HepG2 (cell line): ENCODE measurements around the gene THRB. TPM values are rescaled to one million over a fixed set of nuclear protein-coding genes. Genes with fewer than 3 reads are reported as not detected.

ENCODE experiments used
- ATAC-seq: fragments of 200-7000 bp; cut with Tn5 transposase; 3 replicates; pipeline ENCODE4 v1.9.1; 2020; ENCODE audit warnings: mild to moderate bottlenecking, moderate library complexity
- BruUV-seq: library from RNA; stranded (reverse); fragments of 400-500 nt; replicated peaks from 2 replicates; lab custom pipeline; 2021; lab: Mats Ljungman, UMichigan
- CTCF ChIA-PET: fragments of 300-600 bp; formaldehyde crosslinking; extraction: SDS; loops from one replicate; lab custom pipeline; 2021; ENCODE audit warnings: low total read pairs, inconsistent platforms, low intra/inter-chr PET ratio; lab: Yijun Ruan, JAX
- POLR2A ChIA-PET: fragments of 350-600 bp; sonication (Branson Sonifier 250); formaldehyde crosslinking; loops from one replicate; lab custom pipeline; 2020; ENCODE audit warnings: antibody characterized with exemption, inconsistent platforms; lab: Yijun Ruan, JAX
- DNase-seq: peaks from one replicate; pipeline ENCODE4 v3.0.0-alpha.2; 2015; ENCODE audit warnings: low spot score
- FAIRE-seq: peaks from 3 replicates; lab custom pipeline; 2011; peaks lifted over from hg19 to GRCh38; lab: Jason Lieb, UNC
- H2AFZ ChIP-seq: one replicate; pipeline ENCODE4 v1.6.1; 2011; ENCODE audit warnings: low read length, inconsistent platforms
- H3K27ac ChIP-seq: fragments of 300-600 bp; 3 replicates; pipeline ENCODE4 v1.8.0; 2011; ENCODE audit warnings: mixed run types, mild to moderate bottlenecking, mixed read lengths, low read length, inconsistent platforms; ENCODE audit not compliant: insufficient read depth; ENCODE audit errors: extremely low read length
- H3K27me3 ChIP-seq, 2 experiments: fragments of 200-600 bp in 1 of 2; 2 replicates in 1 of 2; 3 replicates in 1 of 2; pipeline versions ENCODE4 v1.6.0 to v1.8.0; 2011; ENCODE audit warnings: low read length in 2 of 2, mild to moderate bottlenecking in 2 of 2, moderate library complexity in 2 of 2, inconsistent platforms in 1 of 2; ENCODE audit not compliant: insufficient read depth in 2 of 2, control insufficient read depth in 1 of 2
- H3K36me3 ChIP-seq, 2 experiments: fragments of 200-600 bp in 1 of 2; replicated peaks in 1 of 2; 2 replicates in 1 of 2; 3 replicates in 1 of 2; pipeline versions ENCODE4 v1.5.1 to v1.8.0; 2011; ENCODE audit warnings: low read length in 2 of 2, inconsistent platforms in 1 of 2; ENCODE audit not compliant: insufficient read depth in 2 of 2, control insufficient read depth in 1 of 2
- H3K4me1 ChIP-seq: 2 replicates; pipeline ENCODE4 v1.5.1; 2012; ENCODE audit warnings: low read length, inconsistent platforms; ENCODE audit not compliant: insufficient read depth
- H3K4me2 ChIP-seq: 2 replicates; pipeline ENCODE4 v1.6.0; 2011; ENCODE audit warnings: low read depth, low read length, inconsistent platforms
- H3K4me3 ChIP-seq, 3 experiments: fragments of 200-600 bp in 1 of 3; sonication (generic), shearing (Covaris generic) in 1 of 3; replicated peaks in 1 of 3; 2 replicates each; pipeline ENCODE4 v1.5.1; 2011 to 2016; ENCODE audit warnings: low read length in 3 of 3, inconsistent platforms in 2 of 3, low read depth in 2 of 3, mild to moderate bottlenecking in 2 of 3, control low read depth in 1 of 3, mixed read lengths in 1 of 3; ENCODE audit not compliant: insufficient read depth in 1 of 3
- H3K79me2 ChIP-seq: one replicate; pipeline ENCODE4 v1.6.1; 2011; ENCODE audit warnings: low read length, inconsistent platforms; ENCODE audit not compliant: insufficient read depth
- H3K9ac ChIP-seq: 2 replicates; pipeline ENCODE4 v1.6.0; 2011; ENCODE audit warnings: mild to moderate bottlenecking, low read depth, low read length, inconsistent platforms; ENCODE audit not compliant: insufficient read depth
- H3K9me3 ChIP-seq: 2 replicates; pipeline ENCODE4 v1.5.1; 2012; ENCODE audit warnings: mild to moderate bottlenecking, low read length
- H4K20me1 ChIP-seq: 2 replicates; pipeline ENCODE4 v1.6.0; 2011; ENCODE audit warnings: inconsistent platforms, mild to moderate bottlenecking, low read length, moderate library complexity; ENCODE audit not compliant: insufficient read depth
- CREB1 ChIP-seq, 2 experiments: fragments of 450-650 bp in 1 of 2; IDR thresholded peaks; 2 replicates each; pipeline ENCODE4 v1.6.1; 2016 to 2017; ENCODE audit warnings: control low read depth in 1 of 2, mild to moderate bottlenecking in 1 of 2, missing compliant biosample characterization in 1 of 2, missing genetic modification characterization in 1 of 2
- MEIS2 ChIP-seq: sonication (generic); formaldehyde crosslinking; IDR thresholded peaks from 2 replicates; pipeline ENCODE4 v1.9.0; 2021; ENCODE audit warnings: mild to moderate bottlenecking, missing genetic modification reagents
- RNF219 ChIP-seq: sonication (generic); formaldehyde crosslinking; IDR thresholded peaks from 2 replicates; pipeline ENCODE4 v1.5.0; 2020; ENCODE audit warnings: mild to moderate bottlenecking, missing genetic modification reagents
- SRSF9 ChIP-seq: fragments of 200-400 bp; formaldehyde crosslinking; IDR thresholded peaks from 2 replicates; pipeline ENCODE4 v1.6.1; 2018; ENCODE audit warnings: borderline replicate concordance, mild to moderate bottlenecking, low read depth, low read length; ENCODE audit not compliant: insufficient read depth, poor library complexity, severe bottlenecking
- XRCC5 ChIP-seq: fragments of 200-400 bp; formaldehyde crosslinking; optimal IDR thresholded peaks from 2 replicates; pipeline ENCODE3; 2017; ENCODE audit warnings: mild to moderate bottlenecking, low read length
- ZNF33B ChIP-seq: sonication (generic); formaldehyde crosslinking; IDR thresholded peaks from 2 replicates; pipeline ENCODE4 v1.5.1; 2020; ENCODE audit warnings: mild to moderate bottlenecking, missing genetic modification reagents
- ZNF562 ChIP-seq: sonication (generic); formaldehyde crosslinking; IDR thresholded peaks from 2 replicates; pipeline ENCODE4 v1.8.0; 2022; ENCODE audit warnings: missing genetic modification reagents, borderline replicate concordance
- WGBS: methylation state at CpG from one replicate; pipeline ENCODE4 v1.1.6; 2017; ENCODE audit warnings: low lambda C conversion rate; 5-methylcytosine and 5-hydroxymethylcytosine counted together
- in situ Hi-C: cut with HindIII; loops from 2 replicates; pipeline ENCODE4 v1.10.0; 2017; ENCODE audit warnings: low pct_unique_long_range_greater_than_20kb; ENCODE audit not compliant: extremely low pct_ligation_motif_present
- intact Hi-C: fragments of 100-400 bp; cut with micrococcal nuclease; formaldehyde crosslinking; loops from one replicate; pipeline ENCODE4 v1.10.0; 2022; ENCODE audit not compliant: unreplicated experiment
- polyA plus RNA-seq, 8 experiments: library from polyadenylated mRNA; depleted of rRNA in 3 of 8; stranded (reverse) in 7 of 8; unstranded in 1 of 8; fragments of >200 nt; fragmentation: Illumina TruSeq in 4 of 8; extraction: Trizol in 4 of 8; gene quantifications; 2 replicates each; pipeline versions ENCODE4 v1.2.1 to v1.2.3, GENCODE V29; 2011 to 2016; ENCODE audit warnings: low read depth in 4 of 8, missing spikeins in 1 of 8, mixed read lengths in 1 of 8; ENCODE audit not compliant: insufficient read depth in 1 of 8
- total RNA-seq, 5 experiments: library from RNA; depleted of rRNA; stranded (reverse); fragments of >200 nt; fragmentation: Illumina TruSeq; extraction: Trizol; gene quantifications; 2 replicates each; pipeline ENCODE4 v1.2.3, GENCODE V29; 2016; ENCODE audit warnings: low read depth in 1 of 5
- TF ChIP-seq, protein P1 (sequence below): sonication (generic); formaldehyde crosslinking; IDR thresholded peaks from 2 replicates; pipeline ENCODE4 v1.5.0; 2020; ENCODE audit warnings: missing genetic modification reagents
- TF ChIP-seq, protein P2 (sequence below): sonication (generic); formaldehyde crosslinking; IDR thresholded peaks from 2 replicates; pipeline ENCODE4 v1.5.0; 2020; ENCODE audit warnings: mild to moderate bottlenecking, missing genetic modification reagents

Gene THRB
- total and polyA plus RNA-seq, 2 of the 13 experiments (the other 11 are each of a cell fraction or from before 2014, with no cell fraction given) = 4.7 to 22.7 TPM

- POLR2A ChIA-PET = no interaction called here
- in situ Hi-C loops = no loop called here
- no peak for TF ChIP-seq RNF219 (CRISPR knock-in tag)
- TF ChIP-seq, all 625 proteins: peak for 0
- intact Hi-C loops = no loop called here
- Histone ChIP-seq H3K4me1 (no peaks in the 10 kb centered on the region), H3K36me3 (no peaks in the 10 kb centered on the region), H3K9me3 (no peaks in the 10 kb centered on the region), H3K27ac (no peak overlapping the region), H3K4me2 (no peak overlapping the region), H3K4me3 (no peak overlapping the region), H2AFZ (no peak overlapping the region), H3K27me3 (no peaks in the 10 kb centered on the region), H3K9ac (no peak overlapping the region), H4K20me1 (no peaks in the 10 kb centered on the region), H3K79me2 (no peaks in the 10 kb centered on the region)
- no TSS peak for BruUV-seq
- CTCF ChIA-PET = no interaction called here
- DNase-seq (no peak), FAIRE-seq (no peak), ATAC-seq (no peak)
- WGBS = 92% methylated on average over 2 of the region's 2 CpGs
Measured at GRCh38 chr3:24174614-24175013, 320.0 kb downstream of the THRB start.

DNA sequence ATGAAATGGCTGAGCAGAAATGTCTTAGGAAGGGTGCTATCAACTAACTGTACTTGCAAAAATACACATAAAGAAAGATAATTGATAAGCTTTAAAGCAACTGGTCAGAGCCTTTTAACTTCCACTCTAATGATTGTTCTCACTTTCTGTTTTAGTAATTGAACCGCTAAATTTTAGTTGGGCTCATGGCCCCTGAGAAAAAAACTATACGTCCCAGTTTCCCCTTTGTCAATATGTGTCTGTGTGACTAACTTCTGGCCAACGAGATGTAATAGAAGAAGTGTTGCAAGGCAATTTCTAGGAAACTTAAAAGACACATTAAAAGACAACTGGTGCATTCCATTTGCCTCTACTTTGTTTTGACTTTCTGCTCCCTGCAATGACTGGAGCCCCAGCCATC is 325.7 kb downstream of the THRB start:
- Histone ChIP-seq H3K4me3 (no peak overlapping the region), H3K4me1 (no peaks in the 10 kb centered on the region), H2AFZ (no peak overlapping the region), H3K27ac (no peak overlapping the region), H3K9ac (no peak overlapping the region), H3K36me3 (peaks cover 0 to 6% of the 10 kb centered on the region in 2 experiments; a peak in 1 of 5 replicates), H3K4me2 (no peak overlapping the region), H3K9me3 (no peaks in the 10 kb centered on the region), H3K27me3 (no peaks in the 10 kb centered on the region), H3K79me2 (no peaks in the 10 kb centered on the region), H4K20me1 (no peaks in the 10 kb centered on the region)
- DNase-seq (no peak), FAIRE-seq (no peak), ATAC-seq (no peak)
- ChIA-PET POLR2A (no interaction called here), CTCF (no interaction called here)
- in situ Hi-C loops (no loop called here), intact Hi-C loops (no loop called here)
- 93% methylated on average over 3 of the region's 3 CpGs for WGBS
- no TSS peak for BruUV-seq
- TF ChIP-seq SRSF9 (no peak), XRCC5 (no peak), ZNF33B (CRISPR knock-in tag) (no peak), ZNF562 (no peak), MEIS2 (CRISPR knock-in tag) (no peak), CREB1 (IDR thresholded peaks at IDR 0.05) (no peak), CREB1 (CRISPR knock-in tag; IDR thresholded peaks at IDR 0.05) (no peak)
- TF ChIP-seq, protein P1, sequence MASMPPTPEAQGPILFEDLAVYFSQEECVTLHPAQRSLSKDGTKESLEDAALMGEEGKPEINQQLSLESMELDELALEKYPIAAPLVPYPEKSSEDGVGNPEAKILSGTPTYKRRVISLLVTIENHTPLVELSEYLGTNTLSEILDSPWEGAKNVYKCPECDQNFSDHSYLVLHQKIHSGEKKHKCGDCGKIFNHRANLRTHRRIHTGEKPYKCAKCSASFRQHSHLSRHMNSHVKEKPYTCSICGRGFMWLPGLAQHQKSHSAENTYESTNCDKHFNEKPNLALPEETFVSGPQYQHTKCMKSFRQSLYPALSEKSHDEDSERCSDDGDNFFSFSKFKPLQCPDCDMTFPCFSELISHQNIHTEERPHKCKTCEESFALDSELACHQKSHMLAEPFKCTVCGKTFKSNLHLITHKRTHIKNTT (CRISPR knock-in tag) = no peak
- TF ChIP-seq, protein P2, sequence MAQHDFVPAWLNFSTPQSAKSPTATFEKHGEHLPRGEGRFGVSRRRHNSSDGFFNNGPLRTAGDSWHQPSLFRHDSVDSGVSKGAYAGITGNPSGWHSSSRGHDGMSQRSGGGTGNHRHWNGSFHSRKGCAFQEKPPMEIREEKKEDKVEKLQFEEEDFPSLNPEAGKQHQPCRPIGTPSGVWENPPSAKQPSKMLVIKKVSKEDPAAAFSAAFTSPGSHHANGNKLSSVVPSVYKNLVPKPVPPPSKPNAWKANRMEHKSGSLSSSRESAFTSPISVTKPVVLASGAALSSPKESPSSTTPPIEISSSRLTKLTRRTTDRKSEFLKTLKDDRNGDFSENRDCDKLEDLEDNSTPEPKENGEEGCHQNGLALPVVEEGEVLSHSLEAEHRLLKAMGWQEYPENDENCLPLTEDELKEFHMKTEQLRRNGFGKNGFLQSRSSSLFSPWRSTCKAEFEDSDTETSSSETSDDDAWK (CRISPR knock-in tag) = no peak
